SK-N-SH (cell line): ENCODE data around the gene AGK. TPM values are rescaled to one million over a fixed set of nuclear protein-coding genes. Genes with fewer than 3 reads are reported as not detected.

Experiments used
- CTCF ChIA-PET: fragments of 300-600, 350-600 bp; formaldehyde crosslinking; extraction: SDS; loops from one replicate; lab custom pipeline; 2021; lab: Yijun Ruan, JAX
- POLR2A ChIA-PET: fragments of 350-600 bp; sonication (Branson Sonifier 250); formaldehyde crosslinking; extraction: SDS; loops from one replicate; lab custom pipeline; 2020; ENCODE audit warnings: antibody characterized with exemption, inconsistent platforms; lab: Yijun Ruan, JAX
- DNase-seq: peaks from one replicate; pipeline ENCODE4 v3.0.0; 2012
- H2AFZ ChIP-seq: fragments of 200-600 bp; sonication (generic); 2 replicates; pipeline ENCODE4 v1.8.1; 2016; ENCODE audit warnings: antibody characterized with exemption, mild to moderate bottlenecking, low read depth
- H3F3A ChIP-seq: fragments of 200-600 bp; sonication (generic); replicated peaks from 2 replicates; pipeline ENCODE3; 2016; ENCODE audit warnings: antibody characterized with exemption, mild to moderate bottlenecking; ENCODE audit not compliant: insufficient read depth
- H3K27ac ChIP-seq, 2 experiments: fragments of 200-500 bp in 1 of 2; fragments of 200-600 bp in 1 of 2; sonication (Bioruptor generic) in 1 of 2; sonication (generic), shearing (Covaris generic) in 1 of 2; 2 replicates each; pipeline versions ENCODE4 v1.5.1 to v1.6.1; 2014 to 2016; ENCODE audit warnings: low read depth in 2 of 2, inconsistent platforms in 1 of 2, low read length in 1 of 2, mild to moderate bottlenecking in 1 of 2, mixed read lengths in 1 of 2
- H3K27me3 ChIP-seq: fragments of 200-600 bp; sonication (generic), shearing (Covaris generic); 2 replicates; pipeline ENCODE4 v1.6.1; 2016; ENCODE audit warnings: mixed run types; ENCODE audit not compliant: insufficient read depth
- H3K36me3 ChIP-seq, 2 experiments: fragments of 200-500 bp in 1 of 2; fragments of 200-600 bp in 1 of 2; sonication (Bioruptor generic) in 1 of 2; sonication (generic) in 1 of 2; replicated peaks in 1 of 2; 2 replicates each; pipeline versions ENCODE3 to v1.5.1; 2014 to 2016; ENCODE audit warnings: low read length in 1 of 2, mild to moderate bottlenecking in 1 of 2; ENCODE audit not compliant: insufficient read depth in 2 of 2, control insufficient read depth in 1 of 2
- H3K4me1 ChIP-seq, 2 experiments: fragments of 200-500 bp in 1 of 2; fragments of 200-600 bp in 1 of 2; sonication (Bioruptor generic) in 1 of 2; sonication (generic), shearing (Covaris generic) in 1 of 2; 2 replicates each; pipeline versions ENCODE4 v1.5.1 to v1.6.1; 2014 to 2016; ENCODE audit warnings: low read depth in 1 of 2, low read length in 1 of 2, mixed run types in 1 of 2; ENCODE audit not compliant: insufficient read depth in 2 of 2, control insufficient read depth in 1 of 2
- H3K4me2 ChIP-seq: fragments of 200-600 bp; sonication (generic), shearing (Covaris generic); 2 replicates; pipeline ENCODE4 v1.6.1; 2017; ENCODE audit warnings: mixed run types
- H3K4me3 ChIP-seq, 2 experiments: fragments of 200-500 bp in 1 of 2; fragments of 200-600 bp in 1 of 2; sonication (Bioruptor generic) in 1 of 2; sonication (generic), shearing (Covaris generic) in 1 of 2; 2 replicates each; pipeline versions ENCODE4 v1.5.1 to v1.8.1; 2014 to 2016; ENCODE audit warnings: low read depth in 2 of 2, inconsistent platforms in 1 of 2, low read length in 1 of 2, mild to moderate bottlenecking in 1 of 2, mixed read lengths in 1 of 2, moderate library complexity in 1 of 2
- H3K79me2 ChIP-seq: fragments of 200-600 bp; sonication (generic); 2 replicates; pipeline ENCODE4 v1.8.1; 2017; ENCODE audit warnings: mild to moderate bottlenecking; ENCODE audit not compliant: insufficient read depth
- H3K9ac ChIP-seq: fragments of 200-600 bp; sonication (generic); 2 replicates; pipeline ENCODE4 v1.6.1; 2017; ENCODE audit warnings: mixed run types
- H3K9me2 ChIP-seq: fragments of 200-600 bp; sonication (generic); 2 replicates; pipeline ENCODE4 v1.6.1; 2017; ENCODE audit warnings: mixed run types
- H3K9me3 ChIP-seq: fragments of 200-600 bp; sonication (generic); 2 replicates; pipeline ENCODE4 v1.6.1; 2017; ENCODE audit warnings: mixed run types, mild to moderate bottlenecking, moderate library complexity
- H4K20me1 ChIP-seq: fragments of 200-600 bp; sonication (generic); 2 replicates; pipeline ENCODE4 v1.6.1; 2017; ENCODE audit warnings: mild to moderate bottlenecking, mixed run types; ENCODE audit not compliant: insufficient read depth
- CHD2 ChIP-seq: fragments of 150-350 bp; IDR thresholded peaks from 2 replicates; pipeline ENCODE4 v1.6.1; 2018; ENCODE audit warnings: low read length; ENCODE audit not compliant: partially characterized antibody
- EP300 ChIP-seq, 2 experiments: IDR thresholded peaks; 2 replicates each; pipeline versions ENCODE4 v1.4.0 to v1.6.1; 2012; ENCODE audit warnings: borderline replicate concordance in 1 of 2, low read depth in 1 of 2, low read length in 1 of 2
- FOSL2 ChIP-seq: IDR thresholded peaks from 2 replicates; pipeline ENCODE4 v1.4.0; 2012; ENCODE audit warnings: low read depth, mild to moderate bottlenecking, moderate library complexity, borderline replicate concordance
- FOXJ3 ChIP-seq: sonication (generic); formaldehyde crosslinking; IDR thresholded peaks from 2 replicates; pipeline ENCODE4 v1.5.1; 2020; ENCODE audit warnings: mild to moderate bottlenecking, missing genetic modification reagents
- FOXM1 ChIP-seq: IDR thresholded peaks from 2 replicates; pipeline ENCODE4 v1.4.0; 2012; ENCODE audit warnings: low read depth, mild to moderate bottlenecking
- MEF2A ChIP-seq: IDR thresholded peaks from 2 replicates; pipeline ENCODE4 v1.4.0; 2012; ENCODE audit warnings: low read depth, borderline replicate concordance
- MXI1 ChIP-seq: IDR thresholded peaks from 2 replicates; pipeline ENCODE4 v1.6.1; 2012; ENCODE audit warnings: mild to moderate bottlenecking, low read depth, low read length, improper control_type of control experiment
- NRF1 ChIP-seq: IDR thresholded peaks from 2 replicates; pipeline ENCODE4 v1.6.1; 2012; ENCODE audit warnings: low read depth, mild to moderate bottlenecking, low read length
- RFX5 ChIP-seq: IDR thresholded peaks from 2 replicates; pipeline ENCODE4 v1.6.1; 2012; ENCODE audit warnings: mild to moderate bottlenecking, improper control_type of control experiment, low read length
- RXRA ChIP-seq: IDR thresholded peaks from 2 replicates; pipeline ENCODE4 v1.4.0; 2012; ENCODE audit warnings: low read depth, mild to moderate bottlenecking, borderline replicate concordance
- SIN3A ChIP-seq: IDR thresholded peaks from 2 replicates; pipeline ENCODE4 v1.6.1; 2012; ENCODE audit warnings: low read depth, mild to moderate bottlenecking, low read length, moderate library complexity, borderline replicate concordance
- TAF1 ChIP-seq: IDR thresholded peaks from 2 replicates; pipeline ENCODE4 v1.6.1; 2012; ENCODE audit warnings: low read depth, mild to moderate bottlenecking, low read length, moderate library complexity, borderline replicate concordance
- YY1 ChIP-seq: IDR thresholded peaks from 2 replicates; pipeline ENCODE4 v1.4.0; 2012; ENCODE audit warnings: low read depth, mild to moderate bottlenecking
- WGBS: methylation state at CpG from one replicate; pipeline ENCODE4 v1.1.6; 2017; ENCODE audit warnings: low lambda C conversion rate; 5-methylcytosine and 5-hydroxymethylcytosine counted together
- polyA plus RNA-seq, 3 experiments: library from polyadenylated mRNA; depleted of rRNA; stranded (reverse); fragments of >200 nt; gene quantifications; 2 replicates each; pipeline ENCODE4 v1.2.3, GENCODE V29; 2012
- TF ChIP-seq, protein P1 (sequence below): fragments of 200-600 bp; sonication (generic); IDR thresholded peaks from 2 replicates; pipeline ENCODE4 v1.6.1; 2017; ENCODE audit warnings: antibody characterized with exemption, mild to moderate bottlenecking, moderate library complexity
- TF ChIP-seq, protein P2 (sequence below): fragments of 150-350 bp; IDR thresholded peaks from 2 replicates; pipeline ENCODE4 v1.6.1; 2017; ENCODE audit warnings: antibody characterized with exemption, low read length, low read depth, borderline replicate concordance
- TF ChIP-seq, protein P3 (sequence below): IDR thresholded peaks from 2 replicates; pipeline ENCODE4; 2012

The AGK gene
- polyA plus RNA-seq, 1 of the 3 experiments (the other 2 are of a cell fraction), result 45.7 TPM

DNA sequence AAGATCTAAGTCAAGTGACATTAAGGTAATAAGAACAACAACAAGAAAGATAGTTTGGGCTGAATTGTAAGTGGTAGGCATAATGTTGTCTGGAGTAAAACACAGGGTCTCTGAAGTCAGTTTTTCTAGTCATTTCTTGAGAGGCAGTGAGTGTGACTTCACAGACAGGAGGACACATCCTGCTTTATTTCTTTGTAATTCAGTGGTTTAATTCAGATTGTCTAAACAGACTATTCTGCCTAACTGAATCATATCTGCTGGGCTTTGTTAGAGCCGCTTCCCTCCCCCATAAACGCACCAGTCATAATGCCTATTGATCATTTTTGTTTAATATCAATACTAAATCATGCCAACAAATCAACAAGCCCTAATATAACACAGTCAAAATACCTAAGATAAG, 46.8 kb downstream of the AGK start:
- H3K79me2 ChIP-seq, result no peaks in the 10 kb centered on the region
- peaks cover 0 to 2% of the 10 kb centered on the region in 2 experiments; a peak in 2 of 4 replicates for H3K4me1 ChIP-seq
- DNase-seq, result no peak
- WGBS, result 95% methylated on average over 2 of the region's 2 CpGs
- H3F3A ChIP-seq, result no peaks in the 10 kb centered on the region
- no peaks in the 10 kb centered on the region for H3K9me2 ChIP-seq
- no peaks in the 10 kb centered on the region for H3K9me3 ChIP-seq
- H4K20me1 ChIP-seq, result no peaks in the 10 kb centered on the region
- H3K27ac ChIP-seq, result no peak overlapping the region
- TF ChIP-seq EP300 (IDR thresholded peaks at IDR 0.05; ENCODE audit: borderline replicate concordance in 1 of 2, low read depth in 1 of 2, low read length in 1 of 2) (no peak), MXI1 (no peak), SIN3A (no peak), FOXJ3 (CRISPR knock-in tag) (no peak), FOSL2 (no peak), YY1 (no peak), CHD2 (no peak), NRF1 (no peak), TAF1 (no peak), FOXM1 (no peak), MEF2A (no peak), RXRA (no peak), RFX5 (no peak)
- TF ChIP-seq, protein P1, sequence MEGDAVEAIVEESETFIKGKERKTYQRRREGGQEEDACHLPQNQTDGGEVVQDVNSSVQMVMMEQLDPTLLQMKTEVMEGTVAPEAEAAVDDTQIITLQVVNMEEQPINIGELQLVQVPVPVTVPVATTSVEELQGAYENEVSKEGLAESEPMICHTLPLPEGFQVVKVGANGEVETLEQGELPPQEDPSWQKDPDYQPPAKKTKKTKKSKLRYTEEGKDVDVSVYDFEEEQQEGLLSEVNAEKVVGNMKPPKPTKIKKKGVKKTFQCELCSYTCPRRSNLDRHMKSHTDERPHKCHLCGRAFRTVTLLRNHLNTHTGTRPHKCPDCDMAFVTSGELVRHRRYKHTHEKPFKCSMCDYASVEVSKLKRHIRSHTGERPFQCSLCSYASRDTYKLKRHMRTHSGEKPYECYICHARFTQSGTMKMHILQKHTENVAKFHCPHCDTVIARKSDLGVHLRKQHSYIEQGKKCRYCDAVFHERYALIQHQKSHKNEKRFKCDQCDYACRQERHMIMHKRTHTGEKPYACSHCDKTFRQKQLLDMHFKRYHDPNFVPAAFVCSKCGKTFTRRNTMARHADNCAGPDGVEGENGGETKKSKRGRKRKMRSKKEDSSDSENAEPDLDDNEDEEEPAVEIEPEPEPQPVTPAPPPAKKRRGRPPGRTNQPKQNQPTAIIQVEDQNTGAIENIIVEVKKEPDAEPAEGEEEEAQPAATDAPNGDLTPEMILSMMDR, result no peak
- TF ChIP-seq, protein P2, sequence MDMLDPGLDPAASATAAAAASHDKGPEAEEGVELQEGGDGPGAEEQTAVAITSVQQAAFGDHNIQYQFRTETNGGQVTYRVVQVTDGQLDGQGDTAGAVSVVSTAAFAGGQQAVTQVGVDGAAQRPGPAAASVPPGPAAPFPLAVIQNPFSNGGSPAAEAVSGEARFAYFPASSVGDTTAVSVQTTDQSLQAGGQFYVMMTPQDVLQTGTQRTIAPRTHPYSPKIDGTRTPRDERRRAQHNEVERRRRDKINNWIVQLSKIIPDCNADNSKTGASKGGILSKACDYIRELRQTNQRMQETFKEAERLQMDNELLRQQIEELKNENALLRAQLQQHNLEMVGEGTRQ, result no peak
- TF ChIP-seq, protein P3, sequence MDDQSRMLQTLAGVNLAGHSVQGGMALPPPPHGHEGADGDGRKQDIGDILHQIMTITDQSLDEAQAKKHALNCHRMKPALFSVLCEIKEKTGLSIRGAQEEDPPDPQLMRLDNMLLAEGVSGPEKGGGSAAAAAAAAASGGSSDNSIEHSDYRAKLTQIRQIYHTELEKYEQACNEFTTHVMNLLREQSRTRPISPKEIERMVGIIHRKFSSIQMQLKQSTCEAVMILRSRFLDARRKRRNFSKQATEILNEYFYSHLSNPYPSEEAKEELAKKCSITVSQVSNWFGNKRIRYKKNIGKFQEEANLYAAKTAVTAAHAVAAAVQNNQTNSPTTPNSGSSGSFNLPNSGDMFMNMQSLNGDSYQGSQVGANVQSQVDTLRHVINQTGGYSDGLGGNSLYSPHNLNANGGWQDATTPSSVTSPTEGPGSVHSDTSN, result no peak
- no peak overlapping the region for H3K4me2 ChIP-seq
- H3K4me3 ChIP-seq, result no peak overlapping the region
- H3K27me3 ChIP-seq, result no peaks in the 10 kb centered on the region
- CTCF ChIA-PET, result interaction anchor here (1.3 kb wide), 1 partner anchor 45 kb away, joined by 4 read pairs; no protein-coding TSS in a partner anchor
- POLR2A ChIA-PET, result no interaction called here
- H3K9ac ChIP-seq, result no peak overlapping the region
- no peak overlapping the region for H2AFZ ChIP-seq
- H3K36me3 ChIP-seq, result peaks cover 39 to 64% of the 10 kb centered on the region in 2 experiments
